ENCODE data around the gene XPC. TPM values are rescaled to one million over a fixed set of nuclear protein-coding genes. Genes with fewer than 3 reads are reported as not detected.

Gene XPC
- polyA plus RNA-seq, 10 donors: 12.8 to 24.2 (median 21.2) TPM

GRCh38 chr3:14134291-14134690 is 44.1 kb downstream of the XPC start:
- DNase-seq: no peak

GRCh38 chr3:14133876-14134275 is 44.5 kb downstream of the XPC start:
- no peak for DNase-seq

DNA sequence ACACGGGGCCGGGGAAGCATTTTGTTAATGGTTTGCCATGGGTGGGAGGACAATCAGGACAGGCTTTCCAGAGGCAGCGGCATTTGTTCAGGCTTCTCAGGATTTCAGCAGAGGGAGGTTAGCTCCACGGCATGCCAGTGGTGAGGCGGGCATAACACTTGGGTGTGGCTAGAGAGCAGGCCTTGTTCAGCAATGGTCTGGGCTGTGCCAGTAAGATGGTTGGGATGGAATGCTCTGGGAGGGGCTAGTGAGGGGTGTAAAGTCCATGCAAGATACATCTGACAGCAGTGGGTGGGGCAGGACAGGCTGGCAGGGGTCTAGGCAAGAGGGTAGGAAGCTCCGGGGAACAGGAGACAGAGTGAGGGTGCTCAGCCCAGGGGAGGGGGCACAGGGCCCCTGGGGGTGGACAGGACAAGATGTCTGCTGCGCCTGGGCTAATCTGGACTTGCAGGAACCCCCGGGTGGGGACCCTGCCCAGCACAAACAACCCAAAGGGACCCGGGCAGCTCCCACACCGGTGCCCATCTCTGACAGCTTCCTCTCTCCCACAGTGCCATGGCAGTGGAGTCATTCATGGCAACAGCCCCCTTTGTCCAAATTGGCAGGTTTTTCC is 45.1 kb downstream of the XPC start:
- no peak for DNase-seq

GRCh38 chr3:14132689-14133088 is 45.7 kb downstream of the XPC start:
- no peak for DNase-seq

DNA sequence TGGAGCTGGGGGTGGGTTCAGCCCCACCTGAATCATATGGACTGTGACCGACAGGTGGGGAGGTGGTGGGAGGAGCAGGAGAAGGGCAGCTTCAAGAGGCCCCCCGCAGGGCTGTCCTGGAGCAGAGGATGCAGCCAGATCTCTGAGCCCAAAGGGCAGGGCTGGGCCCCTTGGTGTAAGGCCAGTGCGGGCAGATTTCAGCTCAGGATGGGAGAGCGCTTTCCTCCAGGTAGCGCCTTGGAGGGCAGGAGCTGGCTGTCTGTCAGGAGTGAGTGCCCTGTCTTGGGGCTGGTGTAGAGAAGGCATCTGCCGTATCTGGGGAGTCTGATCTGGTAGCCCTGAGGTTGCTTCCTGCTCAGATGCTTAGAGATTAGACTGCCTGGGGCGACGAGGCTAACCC is 46.3 kb downstream of the XPC start:
- DNase-seq: no peak

GRCh38 chr3:14131134-14131533 is 47.3 kb downstream of the XPC start:
- no peak for DNase-seq

DNA sequence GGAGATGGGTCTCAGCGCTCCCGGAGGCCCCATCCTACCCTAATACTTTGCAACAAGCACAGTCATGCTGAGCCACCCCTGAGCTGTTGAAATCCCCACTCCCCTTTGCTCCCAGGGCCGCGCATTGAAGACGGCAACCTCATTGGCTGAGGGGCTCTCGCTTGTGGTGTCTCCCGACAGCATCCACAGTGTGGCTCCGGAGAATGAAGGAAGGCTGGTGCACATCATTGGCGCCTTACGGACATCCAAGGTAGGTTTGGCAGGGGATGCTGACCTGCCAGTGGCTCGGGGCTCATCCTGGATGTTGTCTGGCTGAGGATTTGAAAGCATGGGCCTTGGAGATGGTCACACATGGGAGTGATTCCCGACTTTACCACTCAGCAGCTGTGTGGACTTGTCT is 47.7 kb downstream of the XPC start:
- DNase-seq: no peak

DNA sequence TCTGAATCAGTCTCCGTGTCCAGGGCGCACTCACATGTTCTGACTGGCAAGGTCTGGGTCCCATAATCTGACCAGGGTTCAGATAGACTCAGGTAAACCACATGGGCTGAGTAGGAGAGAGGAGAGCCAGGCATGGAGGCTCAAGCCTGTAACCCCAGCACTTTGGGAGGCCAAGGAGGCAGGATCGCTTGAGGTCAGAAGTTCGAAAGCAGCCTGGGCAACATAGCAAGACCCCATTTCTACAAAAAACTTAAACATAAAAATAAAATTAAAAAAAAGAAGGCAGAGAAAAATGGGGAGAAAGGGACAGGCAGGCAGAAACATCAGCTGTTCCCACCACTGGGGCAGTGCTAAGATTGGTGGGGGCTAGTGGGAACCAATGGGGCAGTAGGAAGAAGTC is 48.2 kb downstream of the XPC start:
- no peak for DNase-seq

DNA sequence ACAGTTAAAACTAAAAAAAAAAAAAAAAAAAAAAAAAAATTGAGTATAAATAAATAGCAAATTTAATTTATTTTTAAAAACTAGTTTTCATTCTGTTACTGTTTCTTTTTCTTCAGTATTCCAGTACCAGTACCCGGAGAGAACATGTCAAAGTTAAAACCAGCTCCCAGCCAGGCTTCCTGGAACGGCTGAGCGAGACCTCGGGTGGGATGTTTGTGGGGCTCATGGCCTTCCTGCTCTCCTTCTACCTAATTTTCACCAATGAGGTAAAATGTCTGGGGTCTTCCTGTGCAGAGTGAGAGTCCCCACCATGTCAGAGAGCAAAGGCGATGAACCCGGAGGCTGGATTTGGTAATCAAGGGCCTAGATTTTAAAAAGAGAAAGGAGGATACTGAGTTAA is 49.1 kb downstream of the XPC start:
- DNase-seq: no peak

GRCh38 chr3:14128724-14129123 is 49.7 kb downstream of the XPC start:
- no peak for DNase-seq

GRCh38 chr3:14127516-14128161 is 50.8 kb downstream of the XPC start:
- no peak for DNase-seq

- DNase-seq: no peak
These were observed 51.4 kb downstream of the XPC start for GRCh38 chr3:14126887-14127505.

DNA sequence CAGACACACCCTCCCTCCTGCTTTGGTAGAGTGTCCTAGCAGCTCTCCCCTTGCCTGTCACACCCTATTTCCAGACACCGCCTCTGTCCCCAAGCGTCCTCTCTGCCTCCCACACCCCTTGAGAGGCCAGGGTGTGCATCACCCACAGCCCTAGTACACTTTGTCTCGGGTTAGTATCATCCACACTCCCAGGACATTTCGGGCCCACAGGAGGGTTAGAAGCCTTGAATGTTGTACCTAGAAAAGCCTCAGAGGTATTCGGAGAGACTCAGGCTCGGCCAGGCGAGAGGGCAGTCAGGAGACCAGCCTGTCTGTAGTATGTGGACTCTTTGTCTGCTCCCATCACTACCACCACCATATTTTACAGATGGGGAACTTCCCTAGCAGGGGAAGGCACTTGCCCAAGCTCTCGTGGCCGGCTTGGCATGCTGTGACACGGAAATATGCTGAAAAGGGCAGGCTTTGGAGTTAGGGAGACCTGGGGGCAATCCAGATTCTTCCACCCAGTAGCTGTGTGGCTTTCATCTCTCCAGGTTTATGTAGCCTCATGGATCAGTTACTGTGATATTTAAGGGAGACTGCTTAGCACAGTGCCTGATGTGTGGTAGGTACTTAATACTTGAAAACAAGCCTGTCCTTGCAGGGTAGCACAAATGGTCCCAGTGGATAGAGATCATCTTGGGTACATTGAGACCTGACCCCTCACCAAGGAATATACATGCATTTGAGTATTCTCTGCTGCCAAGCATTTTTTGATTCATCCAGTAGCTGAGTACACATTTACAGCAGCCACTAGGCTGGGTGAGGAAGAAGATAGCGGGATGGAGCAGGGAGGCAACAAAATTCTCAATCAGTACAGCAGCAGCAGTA is 52.1 kb downstream of the XPC start:
- no peak for DNase-seq

- DNase-seq: peak in 2 of 3 donors; percentile 61 to 91
These were observed 53.0 kb downstream of the XPC start for GRCh38 chr3:14125193-14126016.

- DNase-seq: peak; percentile 99 to 100 (median 100)
These were observed 53.7 kb downstream of the XPC start, which contains the start of the genes CHCHD4 and TMEM43 for GRCh38 chr3:14124615-14125192. Gene CHCHD4, minus strand, starts transcription at chr3:14124870. Its CDS starts 194 bp downstream, at chr3:14124676. Gene TMEM43, plus strand, starts transcription at chr3:14125052. Its CDS starts 142 bp downstream, at chr3:14125194.

DNA sequence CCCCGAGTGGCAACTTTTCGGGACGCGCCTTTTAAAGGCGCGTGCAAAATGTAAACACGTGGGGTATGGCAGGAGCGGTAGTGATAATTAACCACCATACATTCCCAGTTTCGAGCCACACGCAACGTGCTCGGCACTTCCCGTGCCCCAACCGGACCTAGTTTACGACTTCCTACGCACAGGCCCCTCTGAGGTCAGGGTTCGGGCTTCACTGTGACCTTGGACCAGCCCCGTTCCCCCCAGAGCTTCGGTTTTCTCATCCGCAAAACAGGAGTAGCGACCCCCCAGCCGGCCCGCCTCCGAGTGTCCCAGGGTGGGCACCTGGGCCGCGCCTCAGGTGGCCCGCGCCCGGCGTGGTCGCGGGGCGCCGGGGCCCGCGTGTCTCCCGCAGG is 54.2 kb downstream of the XPC start:
- DNase-seq: peak in 2 of 3 donors; percentile 50 to 66

GRCh38 chr3:14123308-14124222 is 54.8 kb downstream of the XPC start:
- DNase-seq: no peak

DNA sequence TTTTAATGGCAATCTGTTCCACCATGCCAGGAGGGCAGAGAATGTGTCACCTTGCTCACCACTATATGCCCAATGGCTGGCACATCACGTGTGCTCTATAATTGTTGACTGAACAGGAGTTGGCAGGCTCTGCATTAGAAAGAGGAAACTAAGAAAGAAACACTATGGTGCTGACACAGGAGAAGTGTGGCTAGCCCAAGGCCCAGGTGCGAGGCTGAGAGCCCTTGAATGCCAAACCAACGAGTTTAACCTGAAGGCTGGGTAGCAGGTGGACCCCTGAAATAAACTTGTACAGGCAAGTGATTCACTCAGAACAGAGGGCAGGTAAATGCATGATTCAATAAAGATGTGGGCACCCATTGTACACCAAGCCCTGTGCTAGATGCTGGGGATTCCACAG is 56.1 kb downstream of the XPC start:
- no peak for DNase-seq

- DNase-seq: no peak
These were observed 56.5 kb downstream of the XPC start for GRCh38 chr3:14121859-14122258.
